Suprapubic skin (tissue), 4 donors: ENCODE measurements around the gene SFRP2. TPM values are rescaled to one million over a fixed set of nuclear protein-coding genes. Genes with fewer than 3 reads are reported as not detected.
A peak's percentile ranks its signal among the peaks of the same experiment; 100 is the strongest.

Experiments
- DNase-seq, 2 donors: peaks; one replicate each; pipeline ENCODE4 v3.0.0-alpha.2; 2019; ENCODE audit warnings: low spot score in 2 of 2
- H3K27ac ChIP-seq: fragments of 200-600 bp; sonication (generic); one replicate; pipeline ENCODE4 v1.5.1; 2019
- H3K27me3 ChIP-seq: fragments of 200-600 bp; sonication (generic); one replicate; pipeline ENCODE4 v1.5.1; 2019
- H3K36me3 ChIP-seq: fragments of 200-600 bp; sonication (generic); one replicate; pipeline ENCODE4 v1.5.1; 2019
- H3K4me1 ChIP-seq: fragments of 200-600 bp; sonication (generic); one replicate; pipeline ENCODE4 v1.5.1; 2019
- H3K4me3 ChIP-seq: fragments of 200-600 bp; sonication (generic); one replicate; pipeline ENCODE4 v1.5.1; 2019; ENCODE audit warnings: mild to moderate bottlenecking
- H3K9me3 ChIP-seq: fragments of 200-600 bp; sonication (generic); one replicate; pipeline ENCODE4 v1.5.1; 2019
- EP300 ChIP-seq: sonication (generic); formaldehyde crosslinking; IDR thresholded peaks from one replicate; pipeline ENCODE4 v1.6.1; 2017; ENCODE audit warnings: antibody characterized with exemption
- POLR2A ChIP-seq, 2 donors: fragments of 450-650 bp; IDR thresholded peaks; one replicate each; pipeline ENCODE4 v1.6.1; 2017; ENCODE audit warnings: antibody characterized with exemption in 2 of 2, mild to moderate bottlenecking in 2 of 2, moderate library complexity in 2 of 2
- POLR2AphosphoS5 ChIP-seq, 3 donors: sonication (generic); formaldehyde crosslinking; IDR thresholded peaks; one replicate each; pipeline ENCODE4 v1.6.1; 2017; ENCODE audit warnings: antibody characterized with exemption in 3 of 3
- WGBS: methylation state at CpG from one replicate; pipeline ENCODE4 v1.1.5; 2018; 5-methylcytosine and 5-hydroxymethylcytosine counted together
- total RNA-seq, 4 donors: library from RNA; depleted of rRNA; stranded (reverse); fragments of >200 nt; gene quantifications; one replicate each; pipeline ENCODE4 v1.1.0, GENCODE V29; 2016
- TF ChIP-seq, protein P1 (sequence below), 2 donors: fragments of 200-600 bp in 1 of 2; fragments of 450-650 bp in 1 of 2; sonication (generic) in 1 of 2; IDR thresholded peaks; one replicate each; pipeline ENCODE4 v1.5.1; 2016 to 2019; ENCODE audit warnings: antibody characterized with exemption in 2 of 2, mild to moderate bottlenecking in 1 of 2, moderate library complexity in 1 of 2

The SFRP2 gene
- total RNA-seq, 4 donors from 2014 or later: 4.4 to 9.3 (median 6.5) TPM

DNA sequence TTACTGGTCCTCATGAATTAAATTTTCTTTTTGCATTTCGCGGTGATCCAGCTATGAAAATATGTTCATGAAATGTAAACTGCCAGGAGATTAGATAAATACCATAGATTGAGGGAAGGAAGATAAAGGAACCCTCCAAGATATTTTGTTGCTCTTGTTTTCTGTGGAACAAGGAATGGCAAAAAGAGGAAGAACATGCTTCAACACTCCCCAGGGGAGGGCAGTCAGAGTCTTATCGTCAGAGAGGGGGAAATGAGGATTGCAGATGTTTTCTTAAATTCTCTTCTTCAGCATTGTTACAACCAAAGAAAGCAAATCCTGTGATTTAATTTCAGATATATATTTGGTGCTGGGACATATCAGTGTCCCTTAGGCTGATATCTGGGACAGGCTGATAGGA is 9.5 kb upstream of the SFRP2 start:
- H3K4me1 ChIP-seq: no peaks in the 10 kb centered on the region
- no peak for DNase-seq
- H3K9me3 ChIP-seq: no peaks in the 10 kb centered on the region
- no peak overlapping the region for H3K27ac ChIP-seq
- no peak for TF ChIP-seq EP300
- TF ChIP-seq POLR2AphosphoS5 (IDR thresholded peaks at IDR 0.05): no peak
- TF ChIP-seq, protein P1, sequence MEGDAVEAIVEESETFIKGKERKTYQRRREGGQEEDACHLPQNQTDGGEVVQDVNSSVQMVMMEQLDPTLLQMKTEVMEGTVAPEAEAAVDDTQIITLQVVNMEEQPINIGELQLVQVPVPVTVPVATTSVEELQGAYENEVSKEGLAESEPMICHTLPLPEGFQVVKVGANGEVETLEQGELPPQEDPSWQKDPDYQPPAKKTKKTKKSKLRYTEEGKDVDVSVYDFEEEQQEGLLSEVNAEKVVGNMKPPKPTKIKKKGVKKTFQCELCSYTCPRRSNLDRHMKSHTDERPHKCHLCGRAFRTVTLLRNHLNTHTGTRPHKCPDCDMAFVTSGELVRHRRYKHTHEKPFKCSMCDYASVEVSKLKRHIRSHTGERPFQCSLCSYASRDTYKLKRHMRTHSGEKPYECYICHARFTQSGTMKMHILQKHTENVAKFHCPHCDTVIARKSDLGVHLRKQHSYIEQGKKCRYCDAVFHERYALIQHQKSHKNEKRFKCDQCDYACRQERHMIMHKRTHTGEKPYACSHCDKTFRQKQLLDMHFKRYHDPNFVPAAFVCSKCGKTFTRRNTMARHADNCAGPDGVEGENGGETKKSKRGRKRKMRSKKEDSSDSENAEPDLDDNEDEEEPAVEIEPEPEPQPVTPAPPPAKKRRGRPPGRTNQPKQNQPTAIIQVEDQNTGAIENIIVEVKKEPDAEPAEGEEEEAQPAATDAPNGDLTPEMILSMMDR (IDR thresholded peaks at IDR 0.05): no peak
- TF ChIP-seq POLR2A (IDR thresholded peaks at IDR 0.05): no peak
- 46% methylated on average over 3 of the region's 3 CpGs for WGBS
- no peak overlapping the region for H3K4me3 ChIP-seq
- H3K27me3 ChIP-seq: peaks cover 7% of the 10 kb centered on the region
- H3K36me3 ChIP-seq: no peaks in the 10 kb centered on the region

DNA sequence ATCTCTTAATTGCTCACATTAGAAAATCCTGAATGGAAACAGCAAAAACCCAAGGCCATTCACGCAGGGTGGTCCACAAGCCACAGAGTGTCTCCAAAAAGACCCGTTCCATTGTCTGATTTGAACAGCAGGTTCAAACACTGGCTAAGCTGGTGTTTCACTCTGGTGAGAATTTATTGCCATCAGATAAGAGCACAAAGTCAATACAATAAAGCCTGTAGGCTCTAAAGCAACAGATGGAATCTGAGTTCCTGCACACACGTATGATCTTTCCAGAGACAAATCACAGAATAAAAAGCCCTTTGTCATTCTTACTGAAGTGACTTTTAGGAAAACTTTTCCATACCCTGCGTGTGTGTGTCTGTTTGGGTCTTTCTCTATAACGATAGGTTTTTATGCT is 5.1 kb upstream of the SFRP2 start:
- H3K4me1 ChIP-seq: peaks cover 39% of the 10 kb centered on the region
- H3K27ac ChIP-seq: no peak overlapping the region
- no peaks in the 10 kb centered on the region for H3K36me3 ChIP-seq
- H3K9me3 ChIP-seq: no peaks in the 10 kb centered on the region
- no peak overlapping the region for H3K4me3 ChIP-seq
- no peak for DNase-seq
- 66% methylated on average over 5 of the region's 5 CpGs for WGBS
- TF ChIP-seq, protein P1 (IDR thresholded peaks at IDR 0.05): no peak
- TF ChIP-seq POLR2A (IDR thresholded peaks at IDR 0.05) (no peak), EP300 (no peak), POLR2AphosphoS5 (IDR thresholded peaks at IDR 0.05) (no peak)
- peaks cover 51% of the 10 kb centered on the region for H3K27me3 ChIP-seq

DNA sequence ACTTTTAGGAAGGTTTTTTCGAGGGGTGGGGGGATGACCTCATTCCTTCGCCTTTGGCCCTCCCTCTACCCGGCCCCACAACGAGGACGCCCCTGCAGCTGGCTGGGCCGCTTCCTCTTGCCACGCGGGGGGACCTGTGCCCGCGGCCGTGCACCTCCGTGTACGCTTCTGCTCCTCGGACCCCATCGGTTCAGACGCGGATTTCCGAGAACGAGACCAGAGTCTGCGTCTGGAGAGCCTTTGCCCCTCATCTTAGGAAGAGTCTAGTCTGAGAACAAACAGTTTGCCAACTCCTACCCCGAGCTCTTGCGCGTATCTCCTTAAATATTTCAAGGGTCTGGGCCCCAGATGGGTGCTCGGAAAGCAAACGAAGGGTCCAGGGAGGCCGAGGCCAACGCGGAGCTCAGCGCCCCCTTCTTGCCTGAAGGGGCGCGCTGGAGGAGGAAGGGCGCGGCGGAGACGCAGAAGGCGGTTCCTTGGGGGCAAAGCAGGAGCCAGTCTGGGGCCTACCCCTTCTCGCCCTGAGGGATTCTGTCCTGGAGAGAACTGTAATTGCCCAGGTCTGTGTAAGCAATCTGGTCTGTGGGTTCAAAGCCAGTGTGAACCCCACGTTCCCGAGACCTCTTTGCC is 3.9 kb upstream of the SFRP2 start:
- Histone ChIP-seq H3K9me3 (no peaks in the 10 kb centered on the region), H3K27ac (no peak overlapping the region), H3K4me1 (peaks cover 50% of the 10 kb centered on the region), H3K4me3 (peak overlapping the region; percentile 41), H3K36me3 (no peaks in the 10 kb centered on the region), H3K27me3 (peaks cover 64% of the 10 kb centered on the region)
- WGBS: 38% methylated on average over 30 of the region's 39 CpGs
- TF ChIP-seq POLR2AphosphoS5 (IDR thresholded peaks at IDR 0.05) (no peak), EP300 (no peak), POLR2A (IDR thresholded peaks at IDR 0.05) (no peak)
- TF ChIP-seq, protein P1 (IDR thresholded peaks at IDR 0.05): no peak
- DNase-seq: no peak

DNA sequence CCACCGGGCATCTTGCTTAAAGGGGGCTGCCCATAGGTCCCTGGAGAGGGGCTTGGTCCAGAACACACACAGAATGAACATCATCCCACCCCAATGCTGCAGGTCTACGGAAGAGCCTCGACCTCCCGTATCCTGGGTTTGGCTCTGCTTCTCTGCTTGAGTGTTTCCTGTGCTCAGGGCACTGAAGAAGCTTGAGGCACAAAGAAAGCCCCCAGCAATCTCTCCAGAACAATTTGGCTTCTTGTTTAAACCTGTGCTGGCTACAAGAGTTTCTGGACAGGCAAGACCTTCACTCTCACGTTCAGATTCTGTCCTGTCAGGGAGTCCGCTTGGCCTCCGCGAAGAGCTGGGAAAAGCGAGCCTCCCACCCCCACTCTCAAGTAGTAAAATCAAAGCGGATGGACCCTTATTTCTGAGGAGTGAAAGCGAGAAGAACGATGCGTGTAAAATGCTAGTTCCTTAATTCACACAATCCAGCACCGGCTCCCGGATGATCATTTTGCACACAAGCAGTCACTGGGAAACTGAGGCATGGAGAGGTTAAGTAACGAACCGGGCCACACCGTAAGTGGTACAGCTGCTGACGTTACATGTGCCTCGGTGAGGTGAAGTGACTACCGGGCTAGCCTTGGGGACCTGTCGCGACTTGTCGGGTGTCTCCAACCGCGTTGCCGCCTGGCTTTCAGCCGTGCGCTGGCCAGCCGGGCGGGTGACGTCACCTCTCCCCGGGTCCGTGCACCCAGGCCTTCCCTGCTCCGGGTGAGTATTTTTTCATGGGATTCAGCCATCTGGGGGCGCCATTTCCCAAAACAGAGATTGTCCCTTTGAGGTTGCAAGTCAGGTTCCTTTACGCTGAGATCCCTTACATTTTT is 3.1 kb upstream of the SFRP2 start:
- H3K9me3 ChIP-seq: no peaks in the 10 kb centered on the region
- H3K36me3 ChIP-seq: no peaks in the 10 kb centered on the region
- peak overlapping the region; percentile 52 for H3K4me3 ChIP-seq
- H3K27me3 ChIP-seq: peaks cover 71% of the 10 kb centered on the region
- no peak for TF ChIP-seq EP300
- TF ChIP-seq, protein P1 (IDR thresholded peaks at IDR 0.05): peak in 1 of 2 donors; percentile 16
- peaks cover 50% of the 10 kb centered on the region for H3K4me1 ChIP-seq
- H3K27ac ChIP-seq: no peak overlapping the region
- WGBS: 17% methylated on average over 35 of the region's 37 CpGs
- peak in 1 of 2 donors; percentile 84 for DNase-seq

DNA sequence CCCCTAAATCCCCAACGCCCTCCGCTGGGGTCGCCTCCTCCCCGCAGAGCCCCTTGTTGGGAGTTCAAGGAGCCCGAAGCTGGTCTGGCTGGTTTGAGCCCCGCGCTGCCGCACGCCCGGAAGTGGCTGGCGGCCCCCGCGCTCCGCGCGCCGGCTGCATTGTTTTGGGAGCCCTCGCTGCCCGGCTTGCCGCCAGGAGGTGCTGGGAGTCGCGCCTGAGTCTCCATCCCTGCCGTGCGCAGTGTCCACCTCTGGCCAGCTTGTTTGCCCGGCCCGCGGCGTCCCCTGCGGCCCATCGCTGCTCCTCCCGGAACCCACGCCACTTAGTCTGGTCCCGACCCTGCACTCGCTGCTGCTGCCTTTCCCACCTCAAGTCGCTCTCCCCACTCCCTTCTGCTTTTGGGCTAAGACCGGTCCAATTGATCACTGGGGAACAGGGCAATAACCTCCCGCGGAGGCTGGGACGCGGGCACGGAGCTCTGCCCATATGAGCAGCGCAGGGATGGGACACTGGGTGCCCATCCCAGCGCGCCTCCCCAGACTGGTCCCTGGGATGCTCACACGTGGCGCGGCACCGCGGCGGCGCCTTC is 2.2 kb upstream of the SFRP2 start:
- Histone ChIP-seq H3K4me1 (peaks cover 50% of the 10 kb centered on the region), H3K27me3 (peaks cover 76% of the 10 kb centered on the region), H3K4me3 (peak overlapping the region; percentile 52), H3K27ac (peak overlapping the region; percentile 81), H3K9me3 (no peaks in the 10 kb centered on the region), H3K36me3 (no peaks in the 10 kb centered on the region)
- no peak for TF ChIP-seq POLR2AphosphoS5 (IDR thresholded peaks at IDR 0.05)
- TF ChIP-seq POLR2A (IDR thresholded peaks at IDR 0.05): no peak
- TF ChIP-seq EP300: no peak
- TF ChIP-seq, protein P1 (IDR thresholded peaks at IDR 0.05): no peak
- DNase-seq: peak in 1 of 2 donors; percentile 80
- WGBS: 9% methylated on average over 24 of the region's 51 CpGs
